ENCODE measurements around the gene MAP10. TPM values are rescaled to one million over a fixed set of nuclear protein-coding genes. Genes with fewer than 3 reads are reported as not detected.

Gene MAP10
- total RNA-seq, 4 donors from 2014 or later = 1.0 to 1.6 (median 1.4) TPM

- 88% methylated on average over 2 of the region's 2 CpGs for WGBS
Measured at GRCh38 chr1:232854798-232855159, 49.6 kb downstream of the MAP10 start.

GRCh38 chr1:232856541-232856940 lies 51.3 kb downstream of the MAP10 start:
- no peak overlapping the region for H3K4me3 ChIP-seq
- H3K4me1 ChIP-seq = no peaks in the 10 kb centered on the region
- DNase-seq (ENCODE audit: extremely low spot score) = no peak
- intact Hi-C loops (cut with DNase I) = no loop called here
- no peaks in the 10 kb centered on the region for H3K36me3 ChIP-seq
- no peaks in the 10 kb centered on the region for H3K9me3 ChIP-seq
- TF ChIP-seq POLR2A (IDR thresholded peaks at IDR 0.05; ENCODE audit: low read depth) (no peak), CTCF (IDR thresholded peaks at IDR 0.05) (no peak)
- no peaks in the 10 kb centered on the region for H3K27me3 ChIP-seq
- WGBS = 68% methylated on average over 3 of the region's 3 CpGs
- H3K27ac ChIP-seq (replicated peaks in 1 of 4) = no peak overlapping the region

More at GRCh38 chr1:232854798-232855159, 49.6 kb downstream of the MAP10 start:
- Histone ChIP-seq H3K4me3 (no peak overlapping the region), H3K27ac (replicated peaks in 1 of 4) (no peak overlapping the region), H3K36me3 (no peaks in the 10 kb centered on the region), H3K27me3 (no peaks in the 10 kb centered on the region), H3K4me1 (no peaks in the 10 kb centered on the region), H3K9me3 (no peaks in the 10 kb centered on the region)
- intact Hi-C loops (cut with DNase I) = no loop called here
- DNase-seq (ENCODE audit: extremely low spot score) = peak; percentile 1
- no peak for TF ChIP-seq CTCF (IDR thresholded peaks at IDR 0.05)
- no peak for TF ChIP-seq POLR2AphosphoS5 (IDR thresholded peaks at IDR 0.05)
- no peak for TF ChIP-seq EP300 (IDR thresholded peaks at IDR 0.05)
- TF ChIP-seq POLR2A (IDR thresholded peaks at IDR 0.05; ENCODE audit: low read depth) = no peak

Small RNA genes within 50 kb of the gene (small RNA-seq; reads per million reads assigned to genes)
- gene RNU1-74P = 0 reads per million in 3 donors

Other genes starting within 250 kb of the MAP10 start
- 10 to 100 TPM; 37.4 to 59.0 (median 43.0) TPM for gene SIPA1L2, start 175.3 kb upstream of the MAP10 start, total RNA-seq
- gene NTPCR, start 145.2 kb downstream of the MAP10 start, total RNA-seq = 10 to 100 TPM; 21.7 to 26.6 (median 24.6) TPM

All from esophagus muscularis mucosa (tissue), 4 donors.